ENCODE data around the gene TMEM97. TPM values are rescaled to one million over a fixed set of nuclear protein-coding genes. Genes with fewer than 3 reads are reported as not detected.

TMEM97 gene
- total RNA-seq, 1 donor from 2014 or later, result 2.1 TPM

DNA sequence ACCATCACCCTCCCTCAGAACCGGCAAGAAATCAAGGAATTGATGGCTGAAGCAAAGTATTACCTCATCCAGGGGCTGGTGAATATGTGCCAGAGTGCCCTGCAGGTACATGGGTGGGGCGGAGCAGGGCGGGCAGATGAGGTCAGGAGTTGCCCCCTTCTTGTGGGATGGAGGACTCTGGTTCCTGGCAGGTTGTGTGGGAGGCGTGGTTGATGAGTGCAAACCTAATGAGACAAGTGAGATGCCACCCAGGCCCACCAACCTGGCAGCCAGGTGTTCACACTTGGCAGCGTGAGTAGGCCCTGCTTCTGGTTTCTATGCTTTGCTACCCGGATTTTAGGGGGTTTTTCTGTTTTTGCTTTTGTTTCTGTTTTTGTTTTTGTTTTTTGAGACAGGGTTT is 21.4 kb downstream of the TMEM97 start:
- H3K4me1 ChIP-seq, result peaks cover 78% of the 10 kb centered on the region
- H3K4me3 ChIP-seq, result no peak overlapping the region
- H3K27me3 ChIP-seq (ENCODE audit: low read depth), result no peaks in the 10 kb centered on the region
- peaks cover 62% of the 10 kb centered on the region for H3K36me3 ChIP-seq
- DNase-seq, result no peak
- intact Hi-C loops (cut with micrococcal nuclease), result no loop called here
- no peak for TF ChIP-seq CTCF (IDR thresholded peaks at IDR 0.05; ENCODE audit: borderline replicate concordance)
- H3K9me3 ChIP-seq (replicated peaks), result no peaks in the 10 kb centered on the region
- no peak overlapping the region for H3K27ac ChIP-seq (replicated peaks)

GRCh38 chr17:28341516-28341915 is 22.5 kb downstream of the TMEM97 start:
- Histone ChIP-seq H3K4me1 (peaks cover 80% of the 10 kb centered on the region), H3K36me3 (peaks cover 72% of the 10 kb centered on the region), H3K27me3 (ENCODE audit: low read depth) (no peaks in the 10 kb centered on the region), H3K27ac (replicated peaks) (no peak overlapping the region), H3K9me3 (replicated peaks) (no peaks in the 10 kb centered on the region), H3K4me3 (no peak overlapping the region)
- DNase-seq, result no peak
- no peak for TF ChIP-seq CTCF (IDR thresholded peaks at IDR 0.05; ENCODE audit: borderline replicate concordance)
- intact Hi-C loops (cut with micrococcal nuclease), result no loop called here

- peaks cover 80% of the 10 kb centered on the region for H3K36me3 ChIP-seq
- no peak overlapping the region for H3K27ac ChIP-seq (replicated peaks)
- intact Hi-C loops (cut with micrococcal nuclease), result no loop called here
- H3K4me3 ChIP-seq, result no peak overlapping the region
- peaks cover 80% of the 10 kb centered on the region for H3K4me1 ChIP-seq
- no peaks in the 10 kb centered on the region for H3K9me3 ChIP-seq (replicated peaks)
- no peaks in the 10 kb centered on the region for H3K27me3 ChIP-seq (ENCODE audit: low read depth)
- DNase-seq, result no peak
- no peak for TF ChIP-seq CTCF (IDR thresholded peaks at IDR 0.05; ENCODE audit: borderline replicate concordance)
These were observed 23.3 kb downstream of the TMEM97 start for GRCh38 chr17:28342313-28342712.

DNA sequence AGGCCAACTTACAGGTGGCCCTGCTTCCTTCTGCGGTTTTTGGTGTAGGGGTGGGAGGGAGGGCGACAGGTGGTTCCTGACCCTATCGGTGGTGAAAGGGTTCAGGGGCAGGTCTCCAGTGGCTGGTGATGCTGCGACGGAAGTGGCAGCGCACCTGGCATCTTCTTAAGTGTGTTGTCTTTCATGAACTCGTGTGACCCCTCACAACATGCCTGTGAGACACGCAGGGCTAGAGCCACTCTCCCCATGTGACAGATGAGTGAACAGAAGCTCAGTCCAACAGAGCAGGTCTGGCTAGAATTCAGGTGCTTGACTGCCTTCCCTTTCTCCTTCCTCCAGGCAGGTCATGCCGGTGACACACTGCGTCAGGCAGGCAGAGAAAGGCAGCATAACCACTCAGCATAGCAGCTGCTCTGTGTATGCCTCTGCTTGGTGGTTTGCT is 24.5 kb downstream of the TMEM97 start:
- H3K36me3 ChIP-seq, result peaks cover 92% of the 10 kb centered on the region
- intact Hi-C loops (cut with micrococcal nuclease), result no loop called here
- DNase-seq, result no peak

DNA sequence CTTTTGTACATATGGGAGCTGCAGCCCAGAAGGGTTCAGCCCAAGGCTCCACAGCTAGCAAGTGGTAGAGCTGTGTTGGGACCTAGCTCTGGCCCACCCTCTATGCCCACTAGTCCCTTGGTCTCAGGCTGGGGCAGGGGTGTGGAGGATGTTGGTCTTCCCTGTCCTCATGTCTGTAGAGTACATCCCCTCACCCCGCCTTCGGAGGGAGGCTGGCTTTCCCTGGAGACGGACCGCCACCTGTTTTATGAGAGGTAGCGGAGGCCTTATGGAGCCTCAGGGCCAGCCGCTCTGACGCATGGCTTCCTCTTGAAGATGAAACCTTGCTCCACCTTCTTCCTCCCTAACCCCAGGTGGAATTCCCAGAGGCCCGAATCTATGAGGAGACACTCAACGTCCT is 25.0 kb downstream of the TMEM97 start:
- no peak overlapping the region for H3K4me3 ChIP-seq
- peaks cover 97% of the 10 kb centered on the region for H3K36me3 ChIP-seq
- intact Hi-C loops (cut with micrococcal nuclease), result no loop called here
- H3K9me3 ChIP-seq (replicated peaks), result no peaks in the 10 kb centered on the region
- DNase-seq, result no peak
- peak overlapping the region; percentile 44 for H3K27ac ChIP-seq (replicated peaks)
- peaks cover 77% of the 10 kb centered on the region for H3K4me1 ChIP-seq
- no peak for TF ChIP-seq CTCF (IDR thresholded peaks at IDR 0.05; ENCODE audit: borderline replicate concordance)
- no peaks in the 10 kb centered on the region for H3K27me3 ChIP-seq (ENCODE audit: low read depth)

More for the DNA sequence above, 24.5 kb downstream of the TMEM97 start:
- no peak overlapping the region for H3K4me3 ChIP-seq
- H3K9me3 ChIP-seq (replicated peaks), result no peaks in the 10 kb centered on the region
- H3K27me3 ChIP-seq (ENCODE audit: low read depth), result no peaks in the 10 kb centered on the region
- TF ChIP-seq CTCF (IDR thresholded peaks at IDR 0.05; ENCODE audit: borderline replicate concordance), result no peak
- peak overlapping the region; percentile 44 for H3K27ac ChIP-seq (replicated peaks)
- H3K4me1 ChIP-seq, result peaks cover 79% of the 10 kb centered on the region

Measured in left ventricle myocardium inferior (tissue), 1 donor.